ENCODE results near the gene CYB5A. TPM values are rescaled to one million over a fixed set of nuclear protein-coding genes. Genes with fewer than 3 reads are reported as not detected.

Gene CYB5A
- total RNA-seq, 6 experiments from 2014 or later, result 817 to 1,434 (median 907) TPM

DNA sequence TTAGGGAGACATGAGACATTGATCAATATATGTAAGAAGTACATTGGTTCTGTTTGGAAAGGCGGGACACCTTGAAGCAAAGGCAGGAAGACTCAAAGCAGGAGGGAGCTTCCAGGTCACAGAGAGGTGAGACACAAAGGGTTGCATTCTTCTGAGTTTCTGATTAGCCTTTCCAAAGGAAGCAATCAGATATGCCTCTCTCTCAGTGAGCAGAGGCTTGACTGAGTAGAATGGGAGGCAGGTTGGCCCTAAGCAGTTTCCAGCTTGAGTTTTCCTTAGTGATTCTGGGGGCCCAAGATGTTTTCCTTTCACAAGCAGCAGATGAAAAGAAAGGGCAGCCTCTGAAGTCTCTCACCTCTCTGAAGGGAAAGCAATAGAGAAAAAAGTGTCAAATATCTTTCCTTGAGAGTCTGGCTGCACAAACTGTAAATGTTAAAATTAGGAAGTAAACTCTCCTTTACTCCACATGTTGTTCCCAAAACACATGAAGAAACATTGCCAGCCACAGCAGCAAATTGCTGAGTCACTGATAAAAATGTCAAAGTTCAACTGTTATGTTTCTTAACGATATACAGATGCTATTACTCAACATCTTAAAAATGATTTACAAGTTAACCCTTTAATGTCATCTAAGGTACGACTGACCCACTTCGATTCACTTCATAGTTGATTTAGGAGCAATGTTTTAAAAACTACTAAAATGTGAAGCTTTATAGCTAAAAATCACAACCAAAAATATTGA, 40.3 kb downstream of the CYB5A start:
- ATAC-seq, result peak; percentile 3 to 42 (median 23)
- TF ChIP-seq, protein P1, sequence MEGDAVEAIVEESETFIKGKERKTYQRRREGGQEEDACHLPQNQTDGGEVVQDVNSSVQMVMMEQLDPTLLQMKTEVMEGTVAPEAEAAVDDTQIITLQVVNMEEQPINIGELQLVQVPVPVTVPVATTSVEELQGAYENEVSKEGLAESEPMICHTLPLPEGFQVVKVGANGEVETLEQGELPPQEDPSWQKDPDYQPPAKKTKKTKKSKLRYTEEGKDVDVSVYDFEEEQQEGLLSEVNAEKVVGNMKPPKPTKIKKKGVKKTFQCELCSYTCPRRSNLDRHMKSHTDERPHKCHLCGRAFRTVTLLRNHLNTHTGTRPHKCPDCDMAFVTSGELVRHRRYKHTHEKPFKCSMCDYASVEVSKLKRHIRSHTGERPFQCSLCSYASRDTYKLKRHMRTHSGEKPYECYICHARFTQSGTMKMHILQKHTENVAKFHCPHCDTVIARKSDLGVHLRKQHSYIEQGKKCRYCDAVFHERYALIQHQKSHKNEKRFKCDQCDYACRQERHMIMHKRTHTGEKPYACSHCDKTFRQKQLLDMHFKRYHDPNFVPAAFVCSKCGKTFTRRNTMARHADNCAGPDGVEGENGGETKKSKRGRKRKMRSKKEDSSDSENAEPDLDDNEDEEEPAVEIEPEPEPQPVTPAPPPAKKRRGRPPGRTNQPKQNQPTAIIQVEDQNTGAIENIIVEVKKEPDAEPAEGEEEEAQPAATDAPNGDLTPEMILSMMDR (IDR thresholded peaks at IDR 0.05), result no peak
- no peak for TF ChIP-seq POLR2A (IDR thresholded peaks at IDR 0.05)
- no peak for DNase-seq
- H3K36me3 ChIP-seq, result peaks cover 0 to 27% (median 8%) of the 10 kb centered on the region in 4 donors
- no peaks in the 10 kb centered on the region for H3K27me3 ChIP-seq
- H3K27ac ChIP-seq, result peak overlapping the region; percentile 55 to 89 (median 65)
- intact Hi-C loops (cut with DNase I), result no loop called here
- H3K4me1 ChIP-seq, result peaks cover 0 to 94% (median 42%) of the 10 kb centered on the region in 4 donors
- no peak overlapping the region for H3K4me3 ChIP-seq
- WGBS (ENCODE audit: insufficient coverage, low coverage, low lambda C conversion rate, missing lambda C conversion rate), result 10% methylated on average over 3 of the region's 4 CpGs
- H3K9me3 ChIP-seq, result no peaks in the 10 kb centered on the region

DNA sequence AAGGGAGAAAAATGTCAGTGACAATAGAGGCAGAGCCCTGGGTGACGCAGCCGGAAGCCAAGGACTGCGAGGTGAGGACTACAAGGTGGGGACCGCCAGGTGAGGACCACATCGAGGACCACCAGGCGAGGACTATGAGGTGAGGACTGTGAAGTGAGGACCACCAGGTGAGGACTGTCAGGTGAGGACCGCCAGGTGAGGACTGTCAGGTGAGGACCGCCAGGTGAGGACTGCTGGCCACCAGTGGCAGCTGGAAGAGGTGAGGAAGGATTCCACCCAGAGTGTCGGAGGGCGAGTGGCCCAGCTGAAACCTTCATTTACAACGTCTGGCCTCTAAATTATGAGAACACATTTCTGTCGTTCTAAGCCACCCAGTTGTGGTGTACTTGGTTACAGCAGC, 41.6 kb downstream of the CYB5A start:
- H3K36me3 ChIP-seq, result peaks cover 0 to 15% (median 8%) of the 10 kb centered on the region in 4 donors
- no peaks in the 10 kb centered on the region for H3K27me3 ChIP-seq
- DNase-seq (no peak), ATAC-seq (peak in 2 of 4 donors; percentile 2)
- no peaks in the 10 kb centered on the region for H3K9me3 ChIP-seq
- TF ChIP-seq, protein P1 (IDR thresholded peaks at IDR 0.05), result no peak
- no peak for TF ChIP-seq POLR2A (IDR thresholded peaks at IDR 0.05)
- no peak overlapping the region for H3K4me3 ChIP-seq
- H3K27ac ChIP-seq, result peak overlapping the region; percentile 55 to 89 (median 65)
- H3K4me1 ChIP-seq, result peaks cover 0 to 81% (median 35%) of the 10 kb centered on the region in 4 donors
- no CpG with 5 or more reads among the region's 12 CpGs for WGBS (ENCODE audit: insufficient coverage, low coverage, low lambda C conversion rate, missing lambda C conversion rate)
- intact Hi-C loops (cut with DNase I), result no loop called here

DNA sequence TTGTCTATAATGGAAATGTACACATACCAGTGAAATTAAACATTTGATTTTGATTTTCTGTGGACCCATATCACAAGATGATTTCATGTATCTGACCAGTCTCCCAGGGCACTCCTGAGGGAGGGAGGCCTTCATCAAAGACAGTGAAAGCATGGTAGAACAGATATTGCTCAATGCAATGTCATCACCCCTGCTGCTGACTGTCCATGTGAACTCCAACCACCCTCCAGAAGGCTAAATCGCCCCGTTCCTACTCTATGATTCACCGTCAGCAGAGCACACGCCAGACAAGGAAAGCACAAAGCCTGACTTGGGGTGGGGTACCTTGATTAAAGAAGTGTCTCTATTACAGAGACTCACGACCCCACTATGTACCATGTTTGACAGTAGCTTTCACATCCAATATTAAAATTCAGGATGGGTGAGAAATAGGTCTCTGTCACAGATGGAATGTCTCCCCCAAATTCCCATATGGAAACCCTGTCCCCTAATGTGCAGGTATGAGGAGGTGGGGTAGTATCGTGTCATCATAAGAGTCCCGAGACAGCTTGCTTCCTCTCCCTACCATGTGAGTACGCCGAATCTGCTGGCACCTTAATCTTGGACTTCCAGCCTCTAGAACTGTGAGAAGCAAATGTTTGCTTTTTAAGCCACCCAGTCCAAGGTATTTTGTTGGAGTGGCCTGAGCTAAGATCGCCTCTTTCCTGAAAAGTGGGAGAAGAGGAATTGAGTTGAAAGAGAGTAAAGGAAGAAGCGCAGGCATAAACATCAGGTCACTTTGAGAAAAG, 42.4 kb downstream of the CYB5A start:
- TF ChIP-seq, protein P1 (IDR thresholded peaks at IDR 0.05), result no peak
- Histone ChIP-seq H3K4me3 (no peak overlapping the region), H3K9me3 (no peaks in the 10 kb centered on the region), H3K36me3 (peaks cover 0 to 15% (median 6%) of the 10 kb centered on the region in 4 donors), H3K27me3 (no peaks in the 10 kb centered on the region), H3K4me1 (peaks cover 0 to 73% (median 32%) of the 10 kb centered on the region in 4 donors), H3K27ac (peak overlapping the region; percentile 55 to 89 (median 65))
- DNase-seq (peak in 2 of 3 donors; percentile 52 to 80), ATAC-seq (peak; percentile 70 to 85 (median 81))
- intact Hi-C loops (cut with DNase I), result no loop called here
- 21% methylated on average over 9 of the region's 11 CpGs for WGBS (ENCODE audit: insufficient coverage, low coverage, low lambda C conversion rate, missing lambda C conversion rate)

DNA sequence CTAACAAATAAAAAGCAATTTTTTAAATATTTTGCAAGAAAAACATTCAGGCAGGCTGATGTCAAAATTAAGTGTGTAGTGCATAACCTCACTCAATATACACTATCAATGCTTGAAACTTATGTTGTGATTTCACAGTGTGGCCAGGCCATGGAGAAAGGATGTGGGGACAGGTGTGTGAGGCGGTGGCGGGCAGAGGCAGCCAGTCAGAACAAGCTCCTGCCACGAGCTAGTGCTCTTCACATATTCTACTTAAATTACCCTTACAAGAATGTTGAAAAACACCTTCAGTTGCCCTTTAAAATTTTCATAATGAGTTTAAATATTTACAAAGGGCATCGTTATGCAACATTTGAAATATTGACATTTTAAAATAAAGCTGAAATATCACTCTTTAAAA, 43.2 kb downstream of the CYB5A start:
- peak overlapping the region in 2 of 3 donors; percentile 46 to 89 for H3K27ac ChIP-seq
- H3K36me3 ChIP-seq, result peaks cover 0 to 8% (median 4%) of the 10 kb centered on the region in 4 donors
- H3K27me3 ChIP-seq, result no peaks in the 10 kb centered on the region
- intact Hi-C loops (cut with DNase I), result no loop called here
- DNase-seq (no peak), ATAC-seq (peak in 2 of 4 donors; percentile 1 to 8)
- no peak overlapping the region for H3K4me3 ChIP-seq
- H3K9me3 ChIP-seq, result no peaks in the 10 kb centered on the region
- peaks cover 0 to 70% (median 28%) of the 10 kb centered on the region in 4 donors for H3K4me1 ChIP-seq
- WGBS (ENCODE audit: insufficient coverage, low coverage, low lambda C conversion rate, missing lambda C conversion rate), result 35% methylated on average over 4 of the region's 4 CpGs
- TF ChIP-seq POLR2A (IDR thresholded peaks at IDR 0.05), result no peak
- TF ChIP-seq, protein P1 (IDR thresholded peaks at IDR 0.05), result no peak
